ENCODE data around the gene MCIDAS.

- no peak for TF ChIP-seq CTCF (IDR thresholded peaks at IDR 0.05; ENCODE audit: low read depth, low read length)
- TF ChIP-seq EZH2phosphoT487 (IDR thresholded peaks at IDR 0.05; ENCODE audit: low read depth), result no peak
Measured at GRCh38 chr5:55258339-55258738, 31.2 kb upstream of the MCIDAS start.
